Karpas-422 (cell line): ENCODE data around the gene LIFR. TPM values are rescaled to one million over a fixed set of nuclear protein-coding genes. Genes with fewer than 3 reads are reported as not detected.

Source experiments
- DNase-seq: peaks from one replicate; pipeline ENCODE4 v3.0.0-alpha.2; 2015
- H2AFZ ChIP-seq: fragments of 200-600 bp; sonication (generic); 2 replicates; pipeline ENCODE4 v1.6.1; 2014; ENCODE audit warnings: antibody characterized with exemption, low read length, mixed read lengths
- H3K27ac ChIP-seq: fragments of 200-600 bp; sonication (generic); 2 replicates; pipeline ENCODE4 v1.5.1; 2014; ENCODE audit warnings: mild to moderate bottlenecking, low read length, moderate library complexity
- H3K27me3 ChIP-seq: fragments of 200-600 bp; sonication (generic); 2 replicates; pipeline ENCODE4 v1.6.1; 2014; ENCODE audit warnings: low read length, mixed read lengths
- H3K36me3 ChIP-seq: fragments of 200-600 bp; sonication (generic); 2 replicates; pipeline ENCODE4 v1.6.1; 2014; ENCODE audit warnings: low read length, mixed read lengths; ENCODE audit not compliant: insufficient read depth
- H3K4me1 ChIP-seq: fragments of 200-600 bp; sonication (generic); 2 replicates; pipeline ENCODE4 v1.6.1; 2014; ENCODE audit warnings: mild to moderate bottlenecking, low read length, mixed read lengths
- H3K4me2 ChIP-seq: fragments of 200-600 bp; sonication (generic); 2 replicates; pipeline ENCODE4 v1.6.1; 2014; ENCODE audit warnings: low read length, low read depth, mild to moderate bottlenecking; ENCODE audit not compliant: poor library complexity, severe bottlenecking
- H3K4me3 ChIP-seq: fragments of 200-600 bp; sonication (generic); 2 replicates; pipeline ENCODE4 v1.5.1; 2014; ENCODE audit warnings: mild to moderate bottlenecking, antibody characterized with exemption, low read length, mixed read lengths
- H3K79me2 ChIP-seq: fragments of 200-600 bp; sonication (generic); 2 replicates; pipeline ENCODE4 v1.6.1; 2014; ENCODE audit warnings: mild to moderate bottlenecking, low read length, mixed read lengths
- H3K9ac ChIP-seq: fragments of 200-600 bp; sonication (generic); 2 replicates; pipeline ENCODE4 v1.6.0; 2014; ENCODE audit warnings: low read length
- H3K9me2 ChIP-seq: fragments of 200-600 bp; sonication (generic), shearing (Covaris generic); replicated peaks from 2 replicates; pipeline ENCODE4 v1.6.0; 2014; ENCODE audit warnings: mild to moderate bottlenecking, low read length, moderate library complexity; ENCODE audit not compliant: insufficient read depth
- H3K9me3 ChIP-seq: fragments of 300-700, 200-600 bp; sonication (generic); 2 replicates; pipeline ENCODE4 v1.6.1; 2014; ENCODE audit warnings: low read length, mixed read lengths
- H4K20me1 ChIP-seq: fragments of 200-600 bp; sonication (generic); 2 replicates; pipeline ENCODE4 v1.6.1; 2014; ENCODE audit warnings: mild to moderate bottlenecking, antibody characterized with exemption, low read length, low read depth; ENCODE audit not compliant: insufficient read depth
- total RNA-seq: library from RNA; depleted of rRNA; stranded (reverse); fragments of >200 nt; shearing (Covaris generic); gene quantifications from 2 replicates; pipeline ENCODE4 v1.2.3, GENCODE V29; 2014; ENCODE audit warnings: low replicate concordance

The LIFR gene
- total RNA-seq, 1 experiment from 2014 or later, result not detected

GRCh38 chr5:38589629-38590028 is 33.2 kb upstream of the LIFR start:
- no peaks in the 10 kb centered on the region for H3K36me3 ChIP-seq
- H3K4me2 ChIP-seq, result peak overlapping the region; percentile 44
- H3K4me1 ChIP-seq, result peaks cover 17% of the 10 kb centered on the region
- H4K20me1 ChIP-seq, result no peaks in the 10 kb centered on the region
- H3K9me2 ChIP-seq, result no peaks in the 10 kb centered on the region
- no peak for DNase-seq
- no peaks in the 10 kb centered on the region for H3K27me3 ChIP-seq
- no peaks in the 10 kb centered on the region for H3K9me3 ChIP-seq
- H3K79me2 ChIP-seq, result no peaks in the 10 kb centered on the region
- no peak overlapping the region for H3K27ac ChIP-seq
- no peak overlapping the region for H3K9ac ChIP-seq
- no peak overlapping the region for H2AFZ ChIP-seq
- no peak overlapping the region for H3K4me3 ChIP-seq

DNA sequence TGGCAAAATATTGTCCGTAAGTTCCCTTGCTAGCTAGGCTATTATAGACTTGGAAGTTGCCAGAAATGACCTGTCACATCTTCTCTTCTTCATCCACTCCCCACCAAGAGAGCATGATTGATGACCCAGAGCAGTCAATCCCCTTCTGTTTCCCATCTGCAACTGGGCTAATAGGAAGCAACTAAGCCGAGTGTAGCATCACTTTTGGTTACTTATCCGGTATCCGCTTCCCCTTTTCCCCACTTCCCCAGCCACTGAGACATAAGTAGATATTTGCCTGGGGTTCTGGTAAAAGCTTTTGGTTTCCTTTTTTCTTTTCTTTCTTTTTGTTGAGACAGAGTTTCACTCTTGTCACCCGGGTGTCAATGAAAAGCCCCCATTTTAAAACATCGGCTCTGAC is 29.4 kb upstream of the LIFR start:
- no peaks in the 10 kb centered on the region for H3K27me3 ChIP-seq
- no peaks in the 10 kb centered on the region for H4K20me1 ChIP-seq
- no peaks in the 10 kb centered on the region for H3K9me3 ChIP-seq
- DNase-seq, result no peak
- H3K4me3 ChIP-seq, result no peak overlapping the region
- no peaks in the 10 kb centered on the region for H3K9me2 ChIP-seq
- H3K4me1 ChIP-seq, result peaks cover 15% of the 10 kb centered on the region
- no peak overlapping the region for H3K4me2 ChIP-seq
- H3K36me3 ChIP-seq, result no peaks in the 10 kb centered on the region
- no peak overlapping the region for H3K9ac ChIP-seq
- H3K79me2 ChIP-seq, result no peaks in the 10 kb centered on the region
- no peak overlapping the region for H2AFZ ChIP-seq
- H3K27ac ChIP-seq, result no peak overlapping the region

DNA sequence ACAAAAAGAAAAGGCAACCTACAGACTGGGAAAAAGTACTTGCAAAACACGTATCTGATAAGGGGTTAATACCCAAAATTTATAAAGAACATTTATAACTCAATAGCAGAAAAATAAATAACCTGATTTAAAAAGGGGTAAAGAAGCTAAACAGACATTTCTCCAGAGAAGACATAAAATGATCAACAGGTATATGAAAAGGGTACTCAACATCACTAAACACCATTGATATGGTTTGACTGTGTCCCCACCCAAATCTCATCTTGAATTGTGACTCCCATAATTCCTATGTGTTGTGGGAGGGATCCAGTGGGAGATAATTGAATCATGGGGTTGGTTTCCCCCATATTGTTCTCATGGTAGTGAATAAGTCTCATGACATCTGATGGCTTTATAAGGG is 27.1 kb upstream of the LIFR start:
- Histone ChIP-seq H3K27me3 (no peaks in the 10 kb centered on the region), H3K79me2 (no peaks in the 10 kb centered on the region), H3K9me3 (no peaks in the 10 kb centered on the region), H3K36me3 (no peaks in the 10 kb centered on the region), H2AFZ (no peak overlapping the region), H3K4me1 (no peaks in the 10 kb centered on the region), H3K4me2 (no peak overlapping the region), H3K27ac (no peak overlapping the region), H4K20me1 (no peaks in the 10 kb centered on the region), H3K9me2 (no peaks in the 10 kb centered on the region), H3K9ac (no peak overlapping the region), H3K4me3 (no peak overlapping the region)
- no peak for DNase-seq

DNA sequence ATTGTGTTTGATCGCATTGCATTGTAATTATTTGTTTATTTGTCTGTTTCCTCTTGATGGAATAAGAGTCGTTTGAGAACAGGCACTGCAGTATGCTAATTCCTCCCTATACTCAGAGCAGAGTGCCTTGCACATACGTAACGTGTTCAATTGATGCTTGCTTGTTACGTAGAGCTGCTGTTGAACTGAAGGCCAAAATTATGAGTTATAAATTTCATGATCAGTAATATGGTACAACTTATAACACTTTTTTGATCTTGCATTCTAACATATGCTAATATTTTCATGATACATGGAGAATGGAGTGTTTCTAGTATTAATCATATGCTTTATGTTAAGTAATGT is 26.5 kb upstream of the LIFR start:
- H3K27me3 ChIP-seq, result no peaks in the 10 kb centered on the region
- H2AFZ ChIP-seq, result no peak overlapping the region
- H3K4me3 ChIP-seq, result no peak overlapping the region
- no peak overlapping the region for H3K4me2 ChIP-seq
- H3K79me2 ChIP-seq, result no peaks in the 10 kb centered on the region
- H4K20me1 ChIP-seq, result no peaks in the 10 kb centered on the region
- H3K9me2 ChIP-seq, result no peaks in the 10 kb centered on the region
- no peak overlapping the region for H3K27ac ChIP-seq
- no peaks in the 10 kb centered on the region for H3K9me3 ChIP-seq
- H3K9ac ChIP-seq, result no peak overlapping the region
- no peaks in the 10 kb centered on the region for H3K4me1 ChIP-seq
- no peak for DNase-seq
- H3K36me3 ChIP-seq, result no peaks in the 10 kb centered on the region

GRCh38 chr5:38582293-38582974 is 26.0 kb upstream of the LIFR start:
- H2AFZ ChIP-seq, result no peak overlapping the region
- DNase-seq, result no peak
- no peaks in the 10 kb centered on the region for H3K9me2 ChIP-seq
- H3K4me1 ChIP-seq, result no peaks in the 10 kb centered on the region
- H3K9me3 ChIP-seq, result no peaks in the 10 kb centered on the region
- H3K27ac ChIP-seq, result no peak overlapping the region
- no peak overlapping the region for H3K4me3 ChIP-seq
- H3K79me2 ChIP-seq, result no peaks in the 10 kb centered on the region
- no peaks in the 10 kb centered on the region for H3K36me3 ChIP-seq
- H4K20me1 ChIP-seq, result no peaks in the 10 kb centered on the region
- no peak overlapping the region for H3K9ac ChIP-seq
- H3K27me3 ChIP-seq, result no peaks in the 10 kb centered on the region
- no peak overlapping the region for H3K4me2 ChIP-seq

- no peaks in the 10 kb centered on the region for H3K36me3 ChIP-seq
- no peak overlapping the region for H3K4me2 ChIP-seq
- no peak overlapping the region for H3K9ac ChIP-seq
- H3K27me3 ChIP-seq, result no peaks in the 10 kb centered on the region
- no peaks in the 10 kb centered on the region for H3K9me3 ChIP-seq
- H4K20me1 ChIP-seq, result no peaks in the 10 kb centered on the region
- no peaks in the 10 kb centered on the region for H3K79me2 ChIP-seq
- no peaks in the 10 kb centered on the region for H3K9me2 ChIP-seq
- no peak overlapping the region for H3K27ac ChIP-seq
- no peaks in the 10 kb centered on the region for H3K4me1 ChIP-seq
- no peak overlapping the region for H2AFZ ChIP-seq
- no peak for DNase-seq
- no peak overlapping the region for H3K4me3 ChIP-seq
Observed at GRCh38 chr5:38581597-38581996, 25.2 kb upstream of the LIFR start.

DNA sequence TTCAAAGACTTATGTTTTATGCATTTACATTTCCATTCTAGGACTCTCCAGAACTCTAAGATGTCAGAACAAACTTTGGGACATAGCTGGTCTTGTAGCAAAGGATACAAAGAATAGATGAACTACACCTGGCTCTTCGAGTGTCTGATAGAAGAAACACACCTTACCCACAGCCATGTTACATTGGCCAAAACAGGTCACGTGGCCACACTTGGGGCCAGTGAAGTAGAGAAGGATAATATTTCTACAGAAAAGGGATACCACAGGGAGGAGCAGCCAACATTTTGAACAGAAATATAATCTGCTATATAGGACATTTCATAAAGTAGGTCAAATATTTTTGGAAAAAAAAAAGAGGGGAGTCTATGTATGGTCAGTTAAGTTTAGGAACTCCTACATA is 22.7 kb upstream of the LIFR start:
- H3K4me3 ChIP-seq, result no peak overlapping the region
- no peak overlapping the region for H3K4me2 ChIP-seq
- H3K9me3 ChIP-seq, result no peaks in the 10 kb centered on the region
- DNase-seq, result no peak
- no peaks in the 10 kb centered on the region for H3K9me2 ChIP-seq
- H3K4me1 ChIP-seq, result no peaks in the 10 kb centered on the region
- H3K79me2 ChIP-seq, result no peaks in the 10 kb centered on the region
- no peak overlapping the region for H2AFZ ChIP-seq
- no peak overlapping the region for H3K9ac ChIP-seq
- H3K27ac ChIP-seq, result no peak overlapping the region
- no peaks in the 10 kb centered on the region for H3K36me3 ChIP-seq
- H4K20me1 ChIP-seq, result no peaks in the 10 kb centered on the region
- no peaks in the 10 kb centered on the region for H3K27me3 ChIP-seq

GRCh38 chr5:38576961-38577684 is 20.7 kb upstream of the LIFR start:
- DNase-seq, result no peak
- Histone ChIP-seq H3K36me3 (no peaks in the 10 kb centered on the region), H3K27ac (no peak overlapping the region), H3K9ac (no peak overlapping the region), H4K20me1 (no peaks in the 10 kb centered on the region), H3K4me2 (no peak overlapping the region), H3K9me2 (no peaks in the 10 kb centered on the region), H2AFZ (no peak overlapping the region), H3K9me3 (no peaks in the 10 kb centered on the region), H3K27me3 (no peaks in the 10 kb centered on the region), H3K79me2 (no peaks in the 10 kb centered on the region), H3K4me3 (no peak overlapping the region), H3K4me1 (no peaks in the 10 kb centered on the region)
